Activated CD4-positive, CD25-positive, alpha-beta regulatory T cell treated with anti-CD3 and anti-CD28 coated beads, Interleukin-2, amount 50 U/mL, for 16 hours (primary cell): ENCODE results near the gene BPIFB6.

ENCODE experiments used
- DNase-seq: peaks from one replicate; pipeline ENCODE4 v3.0.0-alpha.2; 2020; ENCODE audit warnings: low read depth, low spot score

BPIFB6 gene

GRCh38 chr20:33062825-33063149 is 31.3 kb downstream of the BPIFB6 start:
- no peak for DNase-seq

DNA sequence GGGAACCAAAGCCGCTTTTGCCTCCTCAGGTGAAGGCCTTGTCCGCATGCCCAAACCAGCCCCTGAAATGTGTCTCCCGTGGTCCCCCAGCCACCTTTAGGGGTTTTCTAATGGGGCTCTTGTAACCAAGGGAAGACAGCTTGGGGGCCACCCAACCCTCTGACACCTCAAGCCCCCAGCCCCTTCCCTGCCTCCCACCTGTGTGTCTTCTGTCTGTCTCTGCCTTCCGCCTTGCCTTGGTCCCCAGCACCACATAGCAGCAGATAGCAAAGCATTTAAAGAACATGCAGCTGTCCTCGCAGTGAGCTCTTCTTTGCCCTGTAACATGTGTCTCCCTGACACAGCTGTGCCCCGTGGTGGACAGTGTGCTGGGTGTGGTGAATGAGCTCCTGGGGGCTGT is 31.8 kb downstream of the BPIFB6 start:
- no peak for DNase-seq

DNA sequence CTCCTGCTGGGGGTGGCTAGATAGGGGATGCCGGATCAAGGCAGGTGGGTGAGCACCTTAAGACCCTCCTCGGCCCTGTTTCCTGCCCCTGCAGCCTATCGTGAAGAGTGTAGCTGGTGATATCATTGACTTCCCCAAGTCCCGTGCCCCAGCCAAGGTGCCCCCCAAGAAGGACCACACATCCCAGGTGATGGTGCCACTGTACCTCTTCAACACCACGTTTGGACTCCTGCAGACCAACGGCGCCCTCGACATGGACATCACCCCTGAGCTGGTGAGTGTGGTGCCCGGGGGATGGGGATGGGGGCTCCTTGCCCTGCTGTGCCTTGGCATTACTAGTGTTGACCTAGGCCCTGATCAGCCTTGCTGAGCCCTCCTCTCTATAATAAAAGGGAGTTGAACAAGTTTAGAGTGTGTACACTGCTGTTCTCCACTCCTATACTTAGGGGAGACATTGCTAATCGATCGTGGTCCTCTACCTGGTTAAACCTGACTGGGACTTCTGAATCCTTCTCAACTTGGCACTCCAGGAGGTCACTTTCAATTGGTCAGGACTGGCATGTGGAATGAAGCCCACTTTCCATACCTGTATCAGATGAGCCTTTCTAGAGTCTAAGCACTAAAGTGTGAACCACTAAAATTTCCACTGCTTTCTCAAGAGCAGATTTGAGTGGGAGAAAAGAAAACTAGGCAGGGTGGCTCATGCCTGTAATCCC is 33.3 kb downstream of the BPIFB6 start:
- no peak for DNase-seq

DNA sequence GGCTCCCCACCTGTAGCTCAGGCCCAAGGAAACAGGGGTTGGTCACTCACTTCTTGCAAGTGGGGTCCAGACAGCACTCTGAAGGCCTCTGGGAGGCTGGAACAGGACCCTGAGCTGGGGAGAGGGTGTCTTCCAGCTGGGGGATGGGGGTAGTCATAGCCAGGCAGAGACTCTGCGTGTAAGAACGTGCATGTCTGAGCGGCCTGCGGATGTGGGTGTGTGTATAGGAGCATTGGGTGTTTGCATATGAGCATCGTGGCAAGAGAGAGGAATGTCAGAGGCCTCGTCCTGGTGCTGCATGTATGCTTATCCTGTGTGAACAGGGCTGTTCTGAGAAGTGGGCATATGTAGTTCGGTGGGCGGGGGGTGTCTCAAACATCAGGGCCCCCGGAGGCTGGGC is 34.3 kb downstream of the BPIFB6 start:
- no peak for DNase-seq

- no peak for DNase-seq
Measured at GRCh38 chr20:33067806-33068205, 36.4 kb downstream of the BPIFB6 start.

- DNase-seq, result no peak
Measured at GRCh38 chr20:33068251-33068939, 36.9 kb downstream of the BPIFB6 start.

- DNase-seq, result no peak
Measured at GRCh38 chr20:33069673-33070072, 38.2 kb downstream of the BPIFB6 start.

- DNase-seq, result no peak
Measured at GRCh38 chr20:33070111-33071053, 38.9 kb downstream of the BPIFB6 start.

GRCh38 chr20:33071198-33071597 is 39.8 kb downstream of the BPIFB6 start:
- DNase-seq, result no peak

DNA sequence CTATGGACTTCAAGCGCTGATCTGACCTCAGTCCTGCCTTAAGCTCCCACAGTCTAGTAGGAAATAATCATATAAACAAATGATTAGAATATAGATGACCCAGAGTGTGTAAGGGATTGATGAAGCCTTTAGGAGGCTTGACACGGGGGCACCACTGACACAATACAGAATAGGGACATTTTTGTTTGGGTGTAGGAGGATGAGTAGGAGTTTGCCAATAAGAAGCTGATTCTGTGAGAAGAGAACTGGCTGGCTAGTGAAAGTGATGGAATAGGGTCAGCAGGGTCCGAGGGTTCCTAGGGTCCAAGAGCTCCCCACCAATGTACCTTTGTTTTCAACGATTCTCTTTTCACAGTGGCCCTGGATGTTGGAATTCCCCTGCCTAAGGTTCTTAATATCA is 40.9 kb downstream of the BPIFB6 start:
- DNase-seq, result no peak

DNA sequence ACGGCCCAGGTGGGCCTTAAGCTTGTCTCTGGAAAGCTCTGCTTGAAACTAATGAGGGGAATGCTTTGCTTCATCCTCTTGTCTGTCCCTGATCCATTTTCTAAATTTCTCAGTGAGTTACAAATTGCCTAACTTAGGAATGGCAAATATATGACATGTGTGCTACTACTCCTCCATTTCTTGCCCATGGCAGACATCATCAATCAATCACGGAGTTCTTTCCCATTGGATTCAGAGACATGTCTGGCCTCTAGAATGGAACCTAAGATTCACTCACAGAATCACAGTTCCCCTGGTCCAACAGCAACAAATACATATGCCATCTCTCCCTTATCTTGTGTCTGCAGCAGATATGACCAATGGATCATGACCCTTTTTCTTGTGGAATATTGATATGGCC is 41.4 kb downstream of the BPIFB6 start:
- DNase-seq, result no peak

DNA sequence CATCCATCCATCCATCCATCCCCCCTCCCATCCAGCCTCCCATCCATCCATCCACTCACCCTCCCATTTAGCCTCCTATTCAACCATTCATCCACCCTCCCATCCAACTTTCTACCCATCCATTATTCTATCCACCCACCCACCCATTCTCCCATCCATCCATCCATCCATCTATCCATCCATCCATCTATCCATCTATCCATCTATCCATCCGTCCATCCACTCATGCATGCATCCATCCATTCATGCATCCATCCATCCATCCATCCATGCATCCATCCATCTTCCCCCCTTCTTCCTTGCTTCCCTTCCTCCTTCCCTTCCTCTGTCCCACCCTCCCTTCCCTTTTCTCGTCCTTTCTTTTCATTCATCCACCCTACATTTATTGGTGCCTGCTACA is 43.2 kb downstream of the BPIFB6 start:
- DNase-seq, result no peak

DNA sequence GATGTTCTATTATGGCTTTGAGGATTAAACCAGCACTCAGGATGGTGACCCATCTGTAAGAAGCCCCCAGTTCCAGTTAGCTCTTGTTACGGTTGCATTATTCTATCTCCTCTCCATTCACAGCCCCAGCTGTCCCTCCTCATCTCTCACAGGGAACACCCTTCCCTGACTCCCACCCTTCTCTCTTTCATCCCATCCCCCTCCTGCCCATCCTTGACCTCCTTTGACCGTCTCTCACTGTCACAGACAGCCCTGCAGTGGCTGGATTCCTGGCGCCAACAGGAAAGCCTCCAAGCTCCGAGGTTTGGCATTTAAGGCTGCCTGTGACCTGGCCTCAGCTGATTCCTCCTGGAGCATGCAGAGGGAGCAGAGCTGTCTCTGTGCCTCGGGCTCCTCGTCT is 43.8 kb downstream of the BPIFB6 start:
- no peak for DNase-seq

DNA sequence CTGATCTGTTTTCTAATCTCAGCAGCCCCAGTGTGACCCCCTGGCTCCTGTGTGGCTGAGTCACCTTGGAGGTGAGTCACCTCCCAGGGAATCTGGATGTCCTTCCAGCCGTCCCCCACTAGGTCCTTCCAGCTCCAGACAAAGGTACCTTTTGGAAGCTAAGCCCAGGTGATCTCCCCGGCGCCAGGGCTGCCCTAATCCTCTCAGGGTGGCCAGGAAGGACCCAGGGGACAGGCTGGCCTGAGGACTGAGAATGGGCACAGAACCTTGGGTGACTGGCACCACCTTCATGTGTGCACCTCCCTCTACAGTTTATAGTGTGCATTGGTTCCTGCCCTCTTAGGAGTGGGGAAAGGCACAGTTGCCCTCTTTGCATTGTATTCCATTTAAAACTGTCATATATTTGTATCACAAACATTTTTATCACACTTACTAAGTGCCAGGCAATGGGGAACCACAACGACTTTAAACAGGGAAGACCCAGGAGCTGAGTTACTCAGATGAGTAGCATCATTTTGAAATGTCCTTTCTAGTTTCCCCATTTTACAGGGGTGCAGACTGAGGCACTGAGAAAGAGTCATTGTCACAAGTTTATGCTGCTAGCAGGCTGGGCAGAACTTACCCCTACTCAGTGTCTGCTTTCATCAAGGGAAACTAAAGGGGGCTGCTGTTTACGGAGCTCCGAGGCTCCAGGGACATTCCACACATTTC is 45.4 kb downstream of the BPIFB6 start:
- no peak for DNase-seq

DNA sequence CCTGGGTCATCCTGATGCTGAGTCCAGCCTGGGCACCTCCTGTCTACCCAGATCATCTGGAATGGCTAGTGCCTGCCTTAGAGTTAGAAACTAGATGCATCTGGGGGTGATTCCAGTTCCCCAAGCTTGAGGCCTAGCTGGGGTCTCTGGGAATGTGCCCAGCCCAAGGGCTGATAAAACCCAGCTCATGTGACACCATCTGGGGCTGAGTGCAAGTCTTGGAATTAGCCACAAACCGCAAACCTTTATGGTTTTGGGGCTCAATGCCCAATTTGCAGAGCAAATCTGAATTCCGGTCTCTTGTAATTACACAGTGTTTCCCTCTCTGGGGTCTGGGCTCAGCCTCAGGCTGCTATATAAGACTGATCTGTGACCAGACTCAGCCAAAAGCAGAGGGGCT is 47.8 kb downstream of the BPIFB6 start, which contains the start of gene BPIFB4:
TSS of gene BPIFB4 (plus strand) at position 385 of the 400 bp plus-strand sequence. CDS start 1,884 bp downstream, outside the sequence.
- DNase-seq, result no peak

- DNase-seq, result no peak
Measured at GRCh38 chr20:33081411-33082154, 50.1 kb downstream of the BPIFB6 start.

DNA sequence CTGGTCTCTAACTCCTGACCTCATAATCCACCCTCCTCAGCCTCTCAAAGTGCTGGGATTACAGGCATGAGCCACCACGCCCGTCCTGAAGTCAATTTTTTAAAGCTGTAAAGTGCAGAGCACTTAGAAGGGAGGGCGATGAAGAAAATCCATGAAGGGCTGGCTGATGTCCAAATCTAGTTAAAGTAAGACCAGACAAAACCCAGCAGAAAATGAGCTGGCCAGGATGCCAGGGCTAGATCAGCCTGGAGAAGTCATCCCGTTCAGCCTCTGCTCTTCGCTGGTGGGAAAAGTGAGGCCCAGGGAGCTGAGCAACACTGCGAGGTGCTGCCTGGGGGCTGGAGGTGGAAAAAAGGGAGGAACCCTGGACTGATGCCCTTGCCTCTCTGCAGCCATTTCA is 51.1 kb downstream of the BPIFB6 start:
- DNase-seq, result no peak

- no peak for DNase-seq
Measured at GRCh38 chr20:33083544-33084340, 52.3 kb downstream of the BPIFB6 start.

GRCh38 chr20:33084722-33085121 is 53.3 kb downstream of the BPIFB6 start:
- DNase-seq, result no peak

DNA sequence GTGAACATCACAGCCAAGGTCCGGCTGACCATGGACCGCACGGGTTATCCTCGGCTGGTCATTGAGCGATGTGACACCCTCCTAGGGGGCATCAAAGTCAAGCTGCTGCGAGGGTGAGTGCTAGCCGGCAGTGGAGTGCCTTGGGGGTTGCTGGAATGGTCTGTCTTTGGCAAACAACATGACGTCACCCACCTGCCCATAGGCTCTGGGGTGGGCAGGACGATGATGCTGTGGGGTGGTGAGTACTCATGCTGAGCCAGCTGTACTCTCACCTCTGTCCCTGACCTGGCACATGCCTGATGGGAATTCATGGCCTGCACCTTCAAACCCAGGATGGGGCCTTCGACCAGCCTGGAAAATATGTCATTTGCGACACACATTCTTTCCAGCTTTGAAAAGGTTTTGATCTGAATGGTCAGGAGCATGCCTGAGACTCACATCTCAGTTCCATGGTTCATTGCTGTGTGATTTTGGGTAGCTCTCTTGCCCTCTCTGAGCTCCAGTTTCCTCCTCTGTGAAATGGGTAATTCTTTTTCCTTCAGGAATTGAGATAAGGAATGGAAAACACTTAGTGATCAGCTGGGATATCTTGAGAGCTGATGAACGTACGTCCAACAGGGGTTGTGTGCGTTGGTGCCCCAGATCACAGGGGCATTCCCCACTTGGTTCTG is 54.7 kb downstream of the BPIFB6 start:
- no peak for DNase-seq
